ENCODE measurements around the gene CAMTA1. TPM values are rescaled to one million over a fixed set of nuclear protein-coding genes. Genes with fewer than 3 reads are reported as not detected.

Gene CAMTA1
- total RNA-seq, 1 donor from 2014 or later: 67.9 TPM

DNA sequence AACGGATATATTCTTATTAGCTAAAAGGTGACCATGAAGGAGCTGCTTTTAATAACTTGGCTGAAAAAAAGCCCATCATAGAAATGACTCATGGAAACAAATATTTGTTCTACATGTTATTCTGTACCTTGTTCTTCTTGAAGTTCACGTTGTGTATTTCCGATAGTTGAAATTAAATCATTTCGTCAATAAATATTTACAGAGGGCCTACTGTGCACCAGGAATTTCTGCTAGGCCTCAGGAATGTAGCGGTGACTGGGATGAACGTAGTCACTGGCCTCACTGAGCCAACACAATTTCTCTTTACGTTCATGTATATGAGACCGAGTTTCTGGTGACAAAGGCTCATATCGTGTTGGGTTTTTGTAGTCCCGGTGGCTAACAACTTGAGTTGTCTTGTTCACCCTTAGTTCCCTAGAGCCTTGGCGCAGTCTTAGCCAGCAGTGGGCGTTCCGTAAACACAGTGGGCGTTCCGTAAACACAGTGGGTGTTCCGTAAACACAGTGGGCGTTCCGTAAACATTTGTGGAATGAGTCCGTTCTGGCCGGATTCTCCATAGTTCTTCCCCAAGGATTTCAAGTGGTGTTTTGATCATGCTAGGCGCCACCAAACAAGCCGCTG is 932.6 kb downstream of the CAMTA1 start:
- DNase-seq (ENCODE audit: low spot score): no peak

DNA sequence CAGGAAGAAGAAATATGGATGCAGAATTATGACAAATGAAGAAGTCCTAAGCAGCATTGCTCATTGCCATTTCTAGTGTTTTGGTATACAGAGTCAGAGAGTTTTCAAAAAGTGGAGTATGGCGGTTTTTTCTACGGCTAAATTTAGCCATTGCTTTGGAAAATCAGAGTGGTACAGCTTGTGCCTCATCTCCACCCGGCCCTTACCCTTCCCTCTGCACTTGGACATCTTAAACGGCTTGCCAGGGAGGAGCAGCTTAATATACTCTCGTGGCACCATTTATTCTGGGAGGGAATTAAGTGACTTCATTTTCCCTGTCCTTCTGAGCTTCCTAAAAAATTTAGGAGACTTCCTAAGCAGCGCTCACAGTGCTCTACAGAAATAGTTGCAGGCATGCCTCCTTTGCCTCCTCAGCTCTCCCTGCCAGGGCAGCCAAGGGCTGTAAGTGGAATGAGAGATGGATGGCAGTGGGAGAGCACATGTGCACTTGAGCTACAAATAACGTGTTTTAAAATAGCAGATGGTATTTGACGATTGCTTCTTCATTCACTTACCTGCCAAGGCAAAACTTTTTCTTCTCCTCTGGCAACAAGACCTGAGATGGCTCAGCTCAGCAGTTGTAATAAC is 934.3 kb downstream of the CAMTA1 start:
- DNase-seq (ENCODE audit: low spot score): no peak

DNA sequence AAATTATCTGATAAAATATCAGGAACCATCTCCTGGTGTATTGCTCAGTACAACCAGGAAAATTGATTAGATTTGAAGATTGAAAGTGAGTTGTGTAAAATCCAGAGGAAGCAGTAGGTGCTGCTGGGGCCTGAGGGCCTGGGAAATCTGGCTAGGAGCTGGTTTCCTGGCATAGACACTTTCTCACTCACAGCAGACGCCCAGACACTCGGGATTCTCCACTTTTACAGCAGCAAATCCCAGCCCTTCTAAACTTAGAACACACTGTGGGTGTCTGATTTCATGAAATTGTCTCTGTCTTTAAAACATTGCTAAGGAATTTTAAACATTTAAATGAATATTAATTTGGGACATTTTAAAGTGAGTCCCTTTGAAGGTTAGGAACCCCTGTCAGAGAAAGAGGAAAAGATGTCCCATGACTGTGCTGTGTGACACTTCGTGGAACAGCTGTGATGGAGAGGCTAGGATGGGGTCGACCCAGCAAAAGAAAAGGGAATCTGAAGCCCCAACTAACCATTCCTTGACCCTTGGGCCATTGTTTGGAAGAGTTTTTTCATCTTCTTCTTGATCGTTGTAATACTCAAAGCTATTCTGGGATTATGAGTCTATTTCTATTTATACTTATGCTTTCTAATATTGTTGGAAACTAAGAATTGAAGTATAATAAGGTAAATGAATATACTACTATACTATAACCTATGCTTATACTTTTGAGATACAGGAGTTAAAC is 936.9 kb downstream of the CAMTA1 start:
- DNase-seq (ENCODE audit: low spot score): no peak

DNA sequence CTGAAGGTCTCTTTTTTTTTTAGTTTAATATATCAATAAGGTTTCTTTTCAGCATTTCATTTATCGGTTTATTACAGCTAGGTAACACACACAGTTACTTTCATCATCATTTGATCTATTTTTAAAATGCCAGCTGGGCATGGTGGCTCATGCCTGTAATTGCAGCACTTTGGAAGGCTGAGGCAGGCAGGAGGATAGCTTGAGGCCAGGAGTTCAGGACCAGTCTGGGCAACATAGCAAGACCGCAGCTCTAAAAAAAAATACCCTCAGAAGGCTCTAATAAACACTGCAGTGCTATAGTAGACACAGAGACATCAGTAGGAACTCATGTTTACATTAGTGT is 937.4 kb downstream of the CAMTA1 start:
- DNase-seq (ENCODE audit: low spot score): no peak

DNA sequence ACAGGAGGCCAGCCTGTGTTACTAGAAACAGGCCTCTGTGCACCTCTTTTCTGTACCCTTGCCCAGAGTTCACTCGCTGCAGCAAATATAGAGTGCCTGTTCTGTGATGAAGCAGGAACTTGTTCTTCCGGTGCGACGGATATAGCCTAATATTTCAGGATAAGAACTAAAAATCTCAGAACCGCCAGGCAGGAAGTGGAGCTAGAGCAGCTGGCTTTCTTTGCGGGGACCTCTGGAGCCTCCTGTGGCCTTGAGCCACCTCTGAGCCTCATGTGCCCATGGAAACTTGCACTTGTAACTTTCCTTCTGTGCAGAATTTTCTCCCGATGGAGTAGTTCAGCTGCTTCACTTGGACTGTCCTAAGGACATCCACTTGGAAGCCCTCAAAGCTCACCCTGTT is 941.4 kb downstream of the CAMTA1 start:
- no peak for DNase-seq (ENCODE audit: low spot score)

DNA sequence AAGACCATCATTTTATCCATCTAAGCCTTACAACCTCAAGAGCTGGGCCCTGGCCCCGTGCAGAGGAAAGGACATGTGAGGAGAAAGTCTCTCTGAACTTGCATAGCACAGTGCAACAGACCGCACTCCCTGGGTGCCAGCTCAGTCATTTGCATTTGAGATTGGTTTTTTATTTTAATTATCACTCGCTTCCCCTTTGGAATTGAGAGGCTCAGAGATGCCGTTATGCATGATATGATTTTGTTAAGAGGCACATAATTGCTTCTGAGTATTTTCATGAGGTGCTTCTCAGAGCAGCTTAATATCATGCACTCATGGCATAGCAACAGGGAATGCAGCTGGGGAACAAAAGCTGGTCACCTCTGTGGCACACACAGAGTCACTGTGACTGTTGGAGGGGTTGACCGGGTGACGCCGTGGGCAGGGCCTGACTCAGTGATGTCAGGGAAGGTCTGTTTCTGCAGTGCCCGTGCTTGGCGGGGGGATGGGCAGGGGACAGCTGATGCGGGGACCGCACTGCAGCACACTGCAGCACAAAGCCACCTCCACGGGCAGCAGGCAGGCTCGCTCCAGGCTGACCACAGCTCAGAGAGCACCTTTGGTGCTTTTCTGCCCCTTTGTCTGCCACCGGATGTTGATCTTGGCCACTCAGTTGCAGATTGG is 942.7 kb downstream of the CAMTA1 start:
- no peak for DNase-seq (ENCODE audit: low spot score)

DNA sequence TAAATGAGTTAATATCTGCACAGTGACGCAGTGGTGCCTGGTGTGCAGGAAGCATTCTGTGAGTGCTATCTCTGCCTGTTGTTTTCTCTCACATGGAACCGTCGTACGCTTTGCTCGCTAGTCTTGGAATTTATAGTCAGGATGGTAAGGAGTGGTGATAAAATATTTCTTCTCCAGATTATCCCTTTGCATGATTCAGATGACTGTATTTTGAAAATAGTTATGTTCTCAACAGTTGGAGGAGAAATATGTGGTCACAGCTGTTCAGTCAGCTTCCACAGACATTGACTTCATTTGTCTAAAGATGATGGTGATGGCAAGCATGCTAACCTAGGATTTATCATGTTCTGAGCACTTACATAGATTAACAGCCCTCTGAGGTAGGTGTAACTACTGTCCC is 944.5 kb downstream of the CAMTA1 start:
- no peak for DNase-seq (ENCODE audit: low spot score)

DNA sequence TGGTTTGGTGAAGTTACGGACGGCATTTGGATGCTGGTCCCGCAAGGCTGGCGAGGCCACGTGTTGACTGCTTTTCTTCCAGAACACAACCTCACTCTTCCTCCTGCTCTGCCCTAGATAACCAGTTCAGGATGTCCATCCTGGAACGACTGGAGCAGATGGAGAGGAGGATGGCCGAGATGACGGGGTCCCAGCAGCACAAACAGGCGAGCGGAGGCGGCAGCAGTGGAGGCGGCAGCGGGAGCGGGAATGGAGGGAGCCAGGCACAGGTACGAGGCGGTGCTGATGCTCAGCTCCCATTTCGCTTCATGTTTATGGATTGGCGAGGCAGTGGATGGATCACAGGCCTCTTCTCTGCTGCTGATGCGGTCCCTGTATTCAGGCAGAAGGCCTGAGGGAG is 947.1 kb downstream of the CAMTA1 start:
- DNase-seq (ENCODE audit: low spot score): no peak

DNA sequence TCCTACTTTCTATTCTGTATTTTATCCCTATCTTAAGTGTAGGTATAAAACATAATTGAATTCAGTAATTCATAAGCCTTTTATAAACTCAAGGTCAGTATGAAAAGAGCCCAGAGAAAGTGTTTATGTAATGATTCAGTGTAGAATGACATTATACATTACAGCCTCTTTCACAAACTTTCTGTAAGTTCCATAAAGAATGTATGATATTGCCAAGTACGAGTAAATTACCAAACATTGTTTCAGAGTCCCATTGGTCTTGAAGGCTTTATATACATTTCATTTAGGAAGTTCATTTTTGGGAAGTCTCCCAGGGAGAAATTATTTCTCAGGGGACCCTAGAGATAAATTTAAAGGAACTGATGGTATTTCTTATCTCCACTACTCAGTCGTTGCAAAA is 948.0 kb downstream of the CAMTA1 start:
- no peak for DNase-seq (ENCODE audit: low spot score)

DNA sequence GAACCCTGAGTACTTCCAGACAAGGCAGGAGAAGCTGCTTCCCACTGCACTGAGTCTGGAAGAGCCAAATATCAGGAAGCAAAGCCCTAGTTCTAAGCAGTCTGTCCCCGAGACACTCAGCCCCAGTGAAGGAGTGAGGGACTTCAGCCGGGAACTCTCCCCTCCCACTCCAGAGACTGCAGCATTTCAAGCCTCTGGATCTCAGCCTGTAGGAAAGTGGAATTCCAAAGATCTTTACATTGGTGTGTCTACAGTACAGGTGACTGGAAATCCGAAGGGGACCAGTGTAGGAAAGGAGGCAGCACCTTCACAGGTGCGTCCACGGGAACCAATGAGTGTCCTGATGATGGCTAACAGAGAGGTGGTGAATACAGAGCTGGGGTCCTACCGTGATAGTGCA is 952.8 kb downstream of the CAMTA1 start:
- no peak for DNase-seq (ENCODE audit: low spot score)

DNA sequence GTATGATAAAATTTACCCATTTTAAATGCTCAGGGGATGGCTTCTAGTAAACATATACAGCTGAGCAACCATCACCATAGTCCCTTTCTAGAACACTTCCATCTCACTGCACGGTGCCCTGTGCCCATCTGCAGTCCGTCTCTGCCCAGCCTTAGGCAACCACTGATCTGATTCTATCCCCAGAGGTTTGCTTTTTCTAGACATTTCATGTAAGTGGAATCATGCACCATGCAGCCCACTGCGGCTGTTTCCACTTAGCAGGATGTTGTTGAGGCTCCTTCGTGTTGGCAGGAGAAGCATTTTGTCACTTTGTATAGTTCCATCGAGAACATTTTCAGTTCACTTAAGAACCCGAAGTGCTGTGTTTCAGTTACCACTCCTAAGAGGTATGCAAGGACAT is 958.1 kb downstream of the CAMTA1 start:
- no peak for DNase-seq (ENCODE audit: low spot score)

DNA sequence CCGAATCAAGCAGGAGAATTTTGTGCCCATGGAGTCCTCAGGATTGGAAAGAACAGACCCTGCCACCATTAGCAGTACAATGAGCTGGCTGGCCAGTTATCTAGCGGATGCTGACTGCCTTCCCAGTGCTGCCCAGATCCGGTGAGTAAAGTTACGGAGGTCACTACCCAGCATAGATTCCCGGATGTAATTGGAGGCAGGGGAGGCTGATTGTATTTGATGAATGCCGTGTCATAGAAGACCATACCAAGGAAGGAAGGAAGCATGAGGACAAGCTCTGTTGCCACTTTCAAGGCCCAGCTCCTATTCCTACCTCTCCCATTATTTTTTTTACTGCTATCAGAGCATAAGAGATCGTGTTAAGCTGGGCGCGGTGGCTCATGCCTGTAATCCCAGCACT is 959.6 kb downstream of the CAMTA1 start:
- DNase-seq (ENCODE audit: low spot score): no peak

DNA sequence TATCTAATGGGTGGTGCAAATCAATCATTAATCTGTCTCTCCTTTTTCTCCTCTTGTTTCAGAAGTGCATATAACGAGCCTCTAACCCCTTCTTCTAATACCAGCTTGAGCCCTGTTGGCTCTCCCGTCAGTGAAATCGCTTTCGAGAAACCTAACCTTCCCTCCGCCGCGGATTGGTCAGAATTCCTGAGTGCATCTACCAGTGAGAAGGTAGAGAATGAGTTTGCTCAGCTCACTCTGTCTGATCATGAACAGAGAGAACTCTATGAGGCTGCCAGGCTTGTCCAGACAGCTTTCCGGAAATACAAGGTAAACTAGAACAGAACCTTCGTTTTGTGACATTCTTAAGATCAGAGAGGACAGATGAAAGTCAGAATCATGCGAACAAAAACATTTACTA is 960.5 kb downstream of the CAMTA1 start:
- peak; percentile 29 for DNase-seq (ENCODE audit: low spot score)

DNA sequence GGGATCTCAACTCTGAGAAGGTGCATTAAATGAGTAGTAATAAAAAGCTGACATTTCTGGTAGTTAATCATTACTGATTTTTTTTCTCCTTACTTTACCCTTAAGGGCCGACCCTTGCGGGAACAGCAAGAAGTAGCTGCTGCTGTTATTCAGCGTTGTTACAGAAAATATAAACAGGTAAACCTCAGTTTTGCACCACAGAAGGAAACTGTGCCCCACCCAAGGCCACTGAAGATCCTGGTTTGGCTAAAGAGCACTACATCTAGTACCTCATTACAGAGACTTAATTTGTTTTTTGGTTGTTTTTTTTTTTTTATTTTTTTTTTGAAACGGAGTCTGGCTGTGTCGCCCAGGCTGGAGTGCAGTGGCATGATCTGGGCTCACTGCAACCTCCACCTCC is 962.4 kb downstream of the CAMTA1 start:
- no peak for DNase-seq (ENCODE audit: low spot score)

DNA sequence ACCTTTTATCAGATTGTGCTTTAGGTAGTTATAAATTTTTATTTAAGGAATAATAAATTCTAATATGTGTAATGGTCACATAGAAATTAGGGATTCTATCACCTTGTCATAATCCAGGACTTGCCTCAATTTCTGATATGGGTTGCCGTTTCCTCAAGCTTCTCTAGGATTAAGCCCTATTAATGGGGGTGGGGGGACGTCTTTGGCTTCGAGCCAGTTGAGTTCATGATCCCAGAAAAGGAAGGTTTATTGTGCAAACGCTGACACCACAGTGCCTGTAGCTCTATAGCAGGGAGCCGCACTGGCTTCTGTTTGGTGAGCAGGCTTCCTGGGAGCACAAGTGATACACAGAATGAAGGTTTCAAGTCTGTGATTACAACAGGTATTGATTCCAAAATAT is 963.9 kb downstream of the CAMTA1 start:
- DNase-seq (ENCODE audit: low spot score): no peak

DNA sequence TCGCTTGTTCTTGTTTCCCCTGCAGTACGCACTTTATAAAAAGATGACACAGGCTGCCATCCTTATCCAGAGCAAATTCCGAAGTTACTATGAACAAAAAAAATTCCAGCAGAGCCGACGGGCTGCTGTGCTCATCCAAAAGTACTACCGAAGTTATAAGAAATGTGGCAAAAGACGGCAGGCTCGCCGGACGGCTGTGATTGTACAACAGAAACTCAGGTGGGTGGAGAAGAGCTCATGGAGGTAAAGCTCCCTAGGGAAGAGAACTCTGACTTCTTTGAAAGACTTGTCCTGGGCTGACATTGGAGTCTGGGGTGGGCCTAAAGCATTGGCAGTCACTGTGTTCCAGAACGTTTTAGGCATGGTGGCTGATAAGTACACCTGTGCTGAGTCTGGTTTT is 965.9 kb downstream of the CAMTA1 start:
- DNase-seq (ENCODE audit: low spot score): no peak

DNA sequence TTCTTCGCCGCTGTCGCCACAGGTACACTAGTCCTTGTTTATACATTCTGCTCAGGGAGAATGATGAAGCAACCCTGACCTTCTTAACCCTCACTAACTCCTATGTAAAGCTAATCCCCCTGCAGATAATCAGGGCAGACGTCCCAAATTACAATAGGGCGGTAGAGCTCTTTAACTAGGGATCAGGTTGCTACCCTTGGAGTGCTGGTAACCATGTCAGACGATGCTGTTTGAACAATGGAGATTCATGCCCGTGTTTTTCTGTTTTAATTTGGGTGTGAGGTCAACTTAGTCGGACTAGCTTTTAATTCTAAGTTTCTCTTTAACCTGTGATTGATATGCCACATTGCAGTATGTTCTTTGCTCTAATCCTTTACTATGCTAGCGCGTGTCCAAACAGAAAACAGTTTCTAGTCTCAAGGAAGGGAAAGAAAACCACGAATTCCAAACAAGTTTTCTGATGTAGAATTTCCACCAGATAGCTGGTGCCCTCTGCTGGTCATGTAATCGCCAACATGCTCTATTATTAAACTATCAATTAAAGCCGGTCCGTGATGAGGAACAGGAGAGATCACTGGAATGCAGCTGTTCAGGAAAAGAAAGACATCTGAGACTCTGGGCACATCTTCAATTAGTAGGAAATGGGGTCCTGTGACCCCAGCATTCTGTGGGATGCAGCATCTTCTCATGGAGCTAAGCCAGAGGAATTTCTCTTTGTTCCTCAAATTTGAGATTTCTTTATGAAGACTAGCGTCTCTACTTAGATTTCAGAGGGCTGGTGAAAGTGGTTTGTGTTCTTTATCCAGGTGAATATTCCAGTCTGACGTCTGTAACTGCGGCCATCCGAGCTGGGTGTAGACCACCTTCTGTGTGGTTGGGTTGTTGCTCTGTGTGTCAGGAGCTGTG is 967.5 kb downstream of the CAMTA1 start:
- peak; percentile 77 for DNase-seq (ENCODE audit: low spot score)

DNA sequence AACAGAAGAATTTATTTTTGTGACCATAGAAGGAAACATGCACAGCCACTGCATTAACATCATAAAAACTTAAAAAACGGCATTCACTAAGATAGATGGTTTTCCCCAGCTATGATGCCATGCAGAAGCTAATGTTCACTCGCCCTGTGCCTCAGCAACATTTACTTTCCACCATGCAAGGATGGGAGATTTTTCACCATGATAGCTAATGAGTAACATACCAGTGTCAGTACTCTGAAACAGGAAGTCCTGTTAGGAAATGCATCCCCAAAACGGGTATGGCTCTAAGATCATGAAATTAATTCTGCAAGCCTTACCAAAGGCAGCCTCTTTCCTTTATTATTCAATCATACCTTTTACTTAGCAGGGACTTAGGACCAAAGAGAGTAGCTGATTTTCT is 968.4 kb downstream of the CAMTA1 start:
- no peak for DNase-seq (ENCODE audit: low spot score)

DNA sequence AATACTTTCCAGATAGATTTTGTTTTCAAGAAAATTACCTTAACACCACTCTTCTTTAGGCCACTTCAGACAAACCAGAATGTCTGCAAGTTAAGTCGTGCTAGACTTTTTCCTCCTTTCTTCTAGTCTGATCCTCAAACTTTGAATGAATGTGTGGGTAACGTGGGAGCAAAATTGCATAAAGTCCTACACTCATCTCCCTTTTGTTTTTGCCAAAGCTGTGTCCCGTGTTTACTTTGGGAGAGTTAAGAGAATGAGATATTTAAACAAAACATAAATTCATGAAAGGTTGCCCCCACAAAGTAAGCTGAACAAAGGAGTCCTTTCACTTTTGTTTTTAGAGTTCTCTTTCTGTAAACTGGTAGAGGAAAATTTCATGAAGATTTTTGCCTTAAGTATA is 969.0 kb downstream of the CAMTA1 start:
- no peak for DNase-seq (ENCODE audit: low spot score)

DNA sequence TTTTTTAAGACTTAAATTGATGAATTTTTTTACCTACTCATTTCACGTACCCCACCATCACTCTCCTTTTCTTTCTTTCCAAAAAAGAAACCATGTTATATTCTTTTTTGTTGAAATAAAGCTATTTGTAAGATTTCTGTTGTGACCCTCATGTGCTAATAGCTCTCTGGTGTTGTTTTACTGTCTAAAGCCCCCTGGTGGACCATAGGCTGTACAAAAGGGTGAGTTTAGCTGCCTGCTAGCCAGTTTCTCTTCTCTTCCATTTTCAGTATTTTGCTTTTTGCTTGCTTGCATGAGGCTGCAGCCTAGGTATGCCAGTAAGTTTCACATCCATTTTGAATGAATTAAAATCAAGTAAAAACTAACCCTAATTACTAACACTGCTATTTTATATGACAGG is 970.2 kb downstream of the CAMTA1 start:
- DNase-seq (ENCODE audit: low spot score): no peak

DNA sequence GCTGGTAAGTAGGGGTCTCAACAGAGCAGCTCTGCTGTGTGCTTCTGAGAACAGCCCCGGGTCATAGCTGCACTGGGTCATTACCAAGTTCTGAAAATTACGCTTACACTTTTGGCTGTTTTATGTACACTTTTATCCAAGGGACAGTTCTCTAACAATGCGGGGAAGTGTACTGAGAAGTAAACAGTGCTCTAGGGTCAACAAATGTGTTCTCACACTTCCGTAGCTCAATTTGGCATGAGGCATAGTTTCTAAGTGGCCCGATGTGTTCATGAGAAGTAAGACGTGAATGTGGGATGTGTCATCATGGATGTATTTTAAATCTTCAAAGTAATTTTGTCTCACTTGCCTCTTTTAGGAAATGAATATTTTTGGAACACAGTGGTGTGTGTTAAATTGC is 975.0 kb downstream of the CAMTA1 start:
- no peak for DNase-seq (ENCODE audit: low spot score)

DNA sequence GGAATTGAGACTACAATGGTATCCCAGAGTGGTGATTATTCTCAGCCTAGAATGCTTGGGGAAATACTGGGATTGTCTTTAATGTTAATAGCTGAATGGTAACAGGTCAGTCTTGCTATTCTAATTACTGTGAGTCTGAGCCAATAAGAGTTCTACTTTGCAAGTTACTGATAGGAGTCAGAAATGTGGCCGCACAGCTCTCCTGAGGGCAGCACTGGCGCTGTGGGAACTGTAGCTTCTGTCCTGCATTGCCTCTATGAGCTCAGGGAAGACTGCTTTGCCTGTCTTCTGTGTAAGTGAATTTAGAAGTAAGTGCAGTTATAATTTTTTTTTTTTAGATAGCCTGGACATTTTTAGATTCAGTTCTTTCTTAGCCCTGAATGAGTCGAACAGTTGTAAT is 975.8 kb downstream of the CAMTA1 start:
- DNase-seq (ENCODE audit: low spot score): no peak

Measured in mucosa of gallbladder (tissue), 1 donor.